ENCODE measurements around the gene VKORC1.

Gene VKORC1

GRCh38 chr16:31067342-31067741 lies 27.3 kb downstream of the VKORC1 start:
- DNase-seq (ENCODE audit: insufficient read length, low spot score) (no peak), FAIRE-seq (no peak)
- TF ChIP-seq SPI1 (IDR thresholded peaks at IDR 0.05; ENCODE audit: low read depth, low read length) (no peak), TAF1 (IDR thresholded peaks at IDR 0.05; ENCODE audit: low read depth, low read length) (no peak), PAX5 (IDR thresholded peaks at IDR 0.05; ENCODE audit: insufficient read depth, low read length, severe bottlenecking) (no peak), POLR2AphosphoS5 (IDR thresholded peaks at IDR 0.05; ENCODE audit: low read depth, low read length) (no peak), POU2F2 (IDR thresholded peaks at IDR 0.05; ENCODE audit: low read depth, low read length) (no peak), POLR2A (IDR thresholded peaks at IDR 0.05; ENCODE audit: low read depth, low read length) (no peak)

GRCh38 chr16:31064882-31065461 lies 29.6 kb downstream of the VKORC1 start:
- no peak for FAIRE-seq
- TF ChIP-seq POLR2A (IDR thresholded peaks at IDR 0.05; ENCODE audit: low read depth, low read length) (no peak), PAX5 (IDR thresholded peaks at IDR 0.05; ENCODE audit: insufficient read depth, low read length, severe bottlenecking) (no peak), TAF1 (IDR thresholded peaks at IDR 0.05; ENCODE audit: low read depth, low read length) (no peak), SPI1 (IDR thresholded peaks at IDR 0.05; ENCODE audit: low read depth, low read length) (no peak), POLR2AphosphoS5 (IDR thresholded peaks at IDR 0.05; ENCODE audit: low read depth, low read length) (no peak), POU2F2 (IDR thresholded peaks at IDR 0.05; ENCODE audit: low read depth, low read length) (no peak)
- DNase-seq (ENCODE audit: insufficient read length, low spot score): no peak

GRCh38 chr16:31063843-31064611 lies 30.6 kb downstream of the VKORC1 start:
- TF ChIP-seq POLR2AphosphoS5 (IDR thresholded peaks at IDR 0.05; ENCODE audit: low read depth, low read length): no peak
- TF ChIP-seq POLR2A (IDR thresholded peaks at IDR 0.05; ENCODE audit: low read depth, low read length): no peak
- TF ChIP-seq TAF1 (IDR thresholded peaks at IDR 0.05; ENCODE audit: low read depth, low read length): no peak
- TF ChIP-seq POU2F2 (IDR thresholded peaks at IDR 0.05; ENCODE audit: low read depth, low read length): no peak
- no peak for TF ChIP-seq PAX5 (IDR thresholded peaks at IDR 0.05; ENCODE audit: insufficient read depth, low read length, severe bottlenecking)
- TF ChIP-seq SPI1 (IDR thresholded peaks at IDR 0.05; ENCODE audit: low read depth, low read length): no peak
- FAIRE-seq (no peak), DNase-seq (ENCODE audit: insufficient read length, low spot score) (no peak)

GRCh38 chr16:31063495-31063842 lies 31.1 kb downstream of the VKORC1 start:
- FAIRE-seq (no peak), DNase-seq (ENCODE audit: insufficient read length, low spot score) (no peak)
- TF ChIP-seq POLR2A (IDR thresholded peaks at IDR 0.05; ENCODE audit: low read depth, low read length): no peak
- TF ChIP-seq POLR2AphosphoS5 (IDR thresholded peaks at IDR 0.05; ENCODE audit: low read depth, low read length): no peak
- no peak for TF ChIP-seq POU2F2 (IDR thresholded peaks at IDR 0.05; ENCODE audit: low read depth, low read length)
- no peak for TF ChIP-seq SPI1 (IDR thresholded peaks at IDR 0.05; ENCODE audit: low read depth, low read length)
- TF ChIP-seq TAF1 (IDR thresholded peaks at IDR 0.05; ENCODE audit: low read depth, low read length): no peak
- no peak for TF ChIP-seq PAX5 (IDR thresholded peaks at IDR 0.05; ENCODE audit: insufficient read depth, low read length, severe bottlenecking)

- DNase-seq (ENCODE audit: insufficient read length, low spot score) (no peak), FAIRE-seq (no peak)
- no peak for TF ChIP-seq TAF1 (IDR thresholded peaks at IDR 0.05; ENCODE audit: low read depth, low read length)
Observed at GRCh38 chr16:31061813-31062440, 32.7 kb downstream of the VKORC1 start.

- FAIRE-seq: no peak
- no peak for DNase-seq (ENCODE audit: insufficient read length, low spot score)
- no peak for TF ChIP-seq POLR2A (IDR thresholded peaks at IDR 0.05; ENCODE audit: low read depth, low read length)
- no peak for TF ChIP-seq TAF1 (IDR thresholded peaks at IDR 0.05; ENCODE audit: low read depth, low read length)
- no peak for TF ChIP-seq SPI1 (IDR thresholded peaks at IDR 0.05; ENCODE audit: low read depth, low read length)
- no peak for TF ChIP-seq PAX5 (IDR thresholded peaks at IDR 0.05; ENCODE audit: insufficient read depth, low read length, severe bottlenecking)
- no peak for TF ChIP-seq POLR2AphosphoS5 (IDR thresholded peaks at IDR 0.05; ENCODE audit: low read depth, low read length)
- no peak for TF ChIP-seq POU2F2 (IDR thresholded peaks at IDR 0.05; ENCODE audit: low read depth, low read length)
Observed at GRCh38 chr16:31061126-31061812, 33.3 kb downstream of the VKORC1 start.

- TF ChIP-seq TAF1 (IDR thresholded peaks at IDR 0.05; ENCODE audit: low read depth, low read length) (no peak), SPI1 (IDR thresholded peaks at IDR 0.05; ENCODE audit: low read depth, low read length) (no peak), POU2F2 (IDR thresholded peaks at IDR 0.05; ENCODE audit: low read depth, low read length) (no peak), PAX5 (IDR thresholded peaks at IDR 0.05; ENCODE audit: insufficient read depth, low read length, severe bottlenecking) (no peak), POLR2AphosphoS5 (IDR thresholded peaks at IDR 0.05; ENCODE audit: low read depth, low read length) (no peak), POLR2A (IDR thresholded peaks at IDR 0.05; ENCODE audit: low read depth, low read length) (no peak)
- FAIRE-seq: no peak
- no peak for DNase-seq (ENCODE audit: insufficient read length, low spot score)
Observed at GRCh38 chr16:31055613-31056012, 39.0 kb downstream of the VKORC1 start.

- no peak for TF ChIP-seq POU2F2 (IDR thresholded peaks at IDR 0.05; ENCODE audit: low read depth, low read length)
- TF ChIP-seq SPI1 (IDR thresholded peaks at IDR 0.05; ENCODE audit: low read depth, low read length): no peak
- TF ChIP-seq TAF1 (IDR thresholded peaks at IDR 0.05; ENCODE audit: low read depth, low read length): no peak
- TF ChIP-seq PAX5 (IDR thresholded peaks at IDR 0.05; ENCODE audit: insufficient read depth, low read length, severe bottlenecking): no peak
- no peak for TF ChIP-seq POLR2A (IDR thresholded peaks at IDR 0.05; ENCODE audit: low read depth, low read length)
- no peak for DNase-seq (ENCODE audit: insufficient read length, low spot score)
- FAIRE-seq: no peak
Observed at GRCh38 chr16:31052114-31052513, 42.5 kb downstream of the VKORC1 start.
